ENCODE results near the gene BRD1.

The BRD1 gene

DNA sequence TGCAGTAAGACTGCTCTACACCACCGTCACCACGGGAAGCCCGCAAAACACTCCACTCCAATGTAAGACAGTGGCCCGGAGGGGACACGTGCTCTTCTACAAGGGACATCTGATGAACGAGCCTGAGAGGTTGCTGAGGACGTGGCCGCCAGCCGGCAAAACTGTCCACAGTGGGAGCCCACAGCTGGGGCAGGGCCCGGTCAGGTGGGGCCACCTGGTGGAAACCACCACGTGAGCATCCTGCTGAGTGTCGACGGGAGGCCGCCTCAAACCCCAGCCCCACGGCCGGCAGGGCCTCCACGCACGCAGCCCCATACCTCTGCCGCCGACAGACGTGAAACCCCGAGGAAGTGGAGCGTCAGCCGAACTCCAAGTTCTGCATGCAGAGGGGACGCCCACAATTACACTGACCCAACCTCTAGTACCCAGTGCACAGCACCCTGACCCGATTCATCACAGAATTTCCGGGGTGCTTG is 42.6 kb downstream of the BRD1 start:
- TF ChIP-seq, protein P1, sequence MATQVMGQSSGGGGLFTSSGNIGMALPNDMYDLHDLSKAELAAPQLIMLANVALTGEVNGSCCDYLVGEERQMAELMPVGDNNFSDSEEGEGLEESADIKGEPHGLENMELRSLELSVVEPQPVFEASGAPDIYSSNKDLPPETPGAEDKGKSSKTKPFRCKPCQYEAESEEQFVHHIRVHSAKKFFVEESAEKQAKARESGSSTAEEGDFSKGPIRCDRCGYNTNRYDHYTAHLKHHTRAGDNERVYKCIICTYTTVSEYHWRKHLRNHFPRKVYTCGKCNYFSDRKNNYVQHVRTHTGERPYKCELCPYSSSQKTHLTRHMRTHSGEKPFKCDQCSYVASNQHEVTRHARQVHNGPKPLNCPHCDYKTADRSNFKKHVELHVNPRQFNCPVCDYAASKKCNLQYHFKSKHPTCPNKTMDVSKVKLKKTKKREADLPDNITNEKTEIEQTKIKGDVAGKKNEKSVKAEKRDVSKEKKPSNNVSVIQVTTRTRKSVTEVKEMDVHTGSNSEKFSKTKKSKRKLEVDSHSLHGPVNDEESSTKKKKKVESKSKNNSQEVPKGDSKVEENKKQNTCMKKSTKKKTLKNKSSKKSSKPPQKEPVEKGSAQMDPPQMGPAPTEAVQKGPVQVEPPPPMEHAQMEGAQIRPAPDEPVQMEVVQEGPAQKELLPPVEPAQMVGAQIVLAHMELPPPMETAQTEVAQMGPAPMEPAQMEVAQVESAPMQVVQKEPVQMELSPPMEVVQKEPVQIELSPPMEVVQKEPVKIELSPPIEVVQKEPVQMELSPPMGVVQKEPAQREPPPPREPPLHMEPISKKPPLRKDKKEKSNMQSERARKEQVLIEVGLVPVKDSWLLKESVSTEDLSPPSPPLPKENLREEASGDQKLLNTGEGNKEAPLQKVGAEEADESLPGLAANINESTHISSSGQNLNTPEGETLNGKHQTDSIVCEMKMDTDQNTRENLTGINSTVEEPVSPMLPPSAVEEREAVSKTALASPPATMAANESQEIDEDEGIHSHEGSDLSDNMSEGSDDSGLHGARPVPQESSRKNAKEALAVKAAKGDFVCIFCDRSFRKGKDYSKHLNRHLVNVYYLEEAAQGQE (IDR thresholded peaks at IDR 0.05; ENCODE audit: insufficient replicate concordance, low read depth), result no peak
- TF ChIP-seq, protein P2, sequence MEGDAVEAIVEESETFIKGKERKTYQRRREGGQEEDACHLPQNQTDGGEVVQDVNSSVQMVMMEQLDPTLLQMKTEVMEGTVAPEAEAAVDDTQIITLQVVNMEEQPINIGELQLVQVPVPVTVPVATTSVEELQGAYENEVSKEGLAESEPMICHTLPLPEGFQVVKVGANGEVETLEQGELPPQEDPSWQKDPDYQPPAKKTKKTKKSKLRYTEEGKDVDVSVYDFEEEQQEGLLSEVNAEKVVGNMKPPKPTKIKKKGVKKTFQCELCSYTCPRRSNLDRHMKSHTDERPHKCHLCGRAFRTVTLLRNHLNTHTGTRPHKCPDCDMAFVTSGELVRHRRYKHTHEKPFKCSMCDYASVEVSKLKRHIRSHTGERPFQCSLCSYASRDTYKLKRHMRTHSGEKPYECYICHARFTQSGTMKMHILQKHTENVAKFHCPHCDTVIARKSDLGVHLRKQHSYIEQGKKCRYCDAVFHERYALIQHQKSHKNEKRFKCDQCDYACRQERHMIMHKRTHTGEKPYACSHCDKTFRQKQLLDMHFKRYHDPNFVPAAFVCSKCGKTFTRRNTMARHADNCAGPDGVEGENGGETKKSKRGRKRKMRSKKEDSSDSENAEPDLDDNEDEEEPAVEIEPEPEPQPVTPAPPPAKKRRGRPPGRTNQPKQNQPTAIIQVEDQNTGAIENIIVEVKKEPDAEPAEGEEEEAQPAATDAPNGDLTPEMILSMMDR (IDR thresholded peaks at IDR 0.05; ENCODE audit: insufficient read depth, low read length), result no peak
- no peak for TF ChIP-seq POLR2AphosphoS5 (IDR thresholded peaks at IDR 0.05; ENCODE audit: low read depth)
- TF ChIP-seq SPI1 (IDR thresholded peaks at IDR 0.05; ENCODE audit: borderline replicate concordance, low read depth), result no peak
- no peak for TF ChIP-seq GABPA (IDR thresholded peaks at IDR 0.05; ENCODE audit: low read depth)
- no peak overlapping the region for H3K4me3 ChIP-seq (replicated peaks; ENCODE audit: insufficient read depth, low read length)
- no peaks in the 10 kb centered on the region for H3K27me3 ChIP-seq (ENCODE audit: insufficient read depth, poor library complexity, severe bottlenecking)
- no peak for DNase-seq (ENCODE audit: low read depth in 1 of 2, low spot score in 1 of 2)
- no peak overlapping the region for H3K27ac ChIP-seq (replicated peaks)

DNA sequence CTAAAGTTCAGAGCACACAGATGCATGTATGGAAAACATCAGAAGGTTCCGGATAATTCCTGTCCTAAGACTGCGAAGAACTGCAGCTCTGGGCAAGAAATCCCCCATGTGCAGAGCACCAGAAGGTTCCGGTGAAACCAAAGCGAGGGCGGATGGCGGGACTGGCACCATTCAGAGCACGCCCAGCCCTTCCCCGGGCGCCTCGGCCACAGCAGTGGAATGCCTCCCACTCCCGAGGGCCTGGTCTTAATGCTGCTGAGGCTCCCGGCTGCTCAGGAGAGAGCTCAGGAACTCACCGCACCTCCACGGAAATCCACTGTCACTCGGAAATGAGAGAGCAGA is 43.1 kb downstream of the BRD1 start:
- Histone ChIP-seq H3K27me3 (ENCODE audit: insufficient read depth, poor library complexity, severe bottlenecking) (no peaks in the 10 kb centered on the region), H3K4me3 (replicated peaks; ENCODE audit: insufficient read depth, low read length) (no peak overlapping the region), H3K27ac (replicated peaks) (no peak overlapping the region)
- TF ChIP-seq, protein P2 (IDR thresholded peaks at IDR 0.05; ENCODE audit: insufficient read depth, low read length), result no peak
- TF ChIP-seq SPI1 (IDR thresholded peaks at IDR 0.05; ENCODE audit: borderline replicate concordance, low read depth) (no peak), GABPA (IDR thresholded peaks at IDR 0.05; ENCODE audit: low read depth) (no peak)
- TF ChIP-seq, protein P1 (IDR thresholded peaks at IDR 0.05; ENCODE audit: insufficient replicate concordance, low read depth), result no peak
- DNase-seq (ENCODE audit: low read depth in 1 of 2, low spot score in 1 of 2), result no peak

DNA sequence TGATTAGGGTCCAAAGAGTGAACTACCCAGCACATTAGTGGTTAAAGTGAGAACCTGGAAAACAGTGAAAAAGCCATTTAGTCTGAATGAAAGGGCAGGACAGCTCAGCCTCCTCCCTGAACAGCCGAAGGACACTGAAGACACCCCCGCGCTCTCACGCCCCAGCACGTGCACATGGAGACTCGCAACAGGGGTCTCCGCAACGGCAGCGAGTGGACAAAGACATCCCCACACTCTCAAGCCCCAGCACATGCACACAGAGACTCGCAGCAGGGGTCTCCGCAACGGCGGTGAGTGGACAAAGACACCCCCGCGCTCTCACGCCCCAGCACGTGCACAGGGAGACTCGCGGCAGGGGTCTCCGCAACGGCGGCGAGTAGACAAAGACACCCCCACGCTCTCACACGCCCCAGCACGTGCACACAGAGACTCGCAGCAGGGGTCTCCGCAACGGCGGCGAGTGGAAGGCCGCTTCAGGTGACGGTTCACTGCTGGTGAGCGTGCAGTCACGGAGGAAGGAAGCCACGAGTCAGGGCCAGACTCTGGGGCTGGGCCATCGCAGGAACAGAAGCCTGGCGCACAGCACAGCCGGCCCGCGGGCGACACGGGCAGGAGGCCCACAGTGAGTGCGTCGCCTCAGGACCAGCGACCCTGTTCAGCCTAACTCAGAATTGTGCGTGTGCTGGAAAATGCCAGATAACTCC is 43.6 kb downstream of the BRD1 start:
- no peak for DNase-seq (ENCODE audit: low read depth in 1 of 2, low spot score in 1 of 2)
- Histone ChIP-seq H3K4me3 (replicated peaks; ENCODE audit: insufficient read depth, low read length) (no peak overlapping the region), H3K27me3 (ENCODE audit: insufficient read depth, poor library complexity, severe bottlenecking) (no peaks in the 10 kb centered on the region), H3K27ac (replicated peaks) (no peak overlapping the region)
- no peak for TF ChIP-seq SPI1 (IDR thresholded peaks at IDR 0.05; ENCODE audit: borderline replicate concordance, low read depth)
- TF ChIP-seq GABPA (IDR thresholded peaks at IDR 0.05; ENCODE audit: low read depth), result no peak
- no peak for TF ChIP-seq POLR2AphosphoS5 (IDR thresholded peaks at IDR 0.05; ENCODE audit: low read depth)
- TF ChIP-seq, protein P2 (IDR thresholded peaks at IDR 0.05; ENCODE audit: insufficient read depth, low read length), result no peak
- TF ChIP-seq, protein P1 (IDR thresholded peaks at IDR 0.05; ENCODE audit: insufficient replicate concordance, low read depth), result no peak
